HG03108 (cell line): Measurements from ENCODE around the gene BTN2A1.

ENCODE experiments used
- ATAC-seq: cut with Tn5 transposase; IDR thresholded peaks from one replicate; pipeline ENCODE4 v1.9.1; 2021; ENCODE audit warnings: moderate library complexity; ENCODE audit not compliant: unreplicated experiment

BTN2A1 gene

GRCh38 chr6:26465776-26466175 lies 8.0 kb downstream of the BTN2A1 start:
- ATAC-seq: no peak

GRCh38 chr6:26468829-26469228 lies 11.1 kb downstream of the BTN2A1 start:
- no peak for ATAC-seq

- ATAC-seq: no peak
Measured at GRCh38 chr6:26470643-26471042, 12.9 kb downstream of the BTN2A1 start.

- no peak for ATAC-seq
Measured at GRCh38 chr6:26471970-26472369, 14.2 kb downstream of the BTN2A1 start.

GRCh38 chr6:26472549-26473290 lies 15.0 kb downstream of the BTN2A1 start:
- no peak for ATAC-seq

GRCh38 chr6:26473429-26473757 lies 15.6 kb downstream of the BTN2A1 start:
- ATAC-seq: no peak

GRCh38 chr6:26473758-26474438 lies 16.1 kb downstream of the BTN2A1 start:
- peak; percentile 93 for ATAC-seq

GRCh38 chr6:26474439-26474881 lies 16.7 kb downstream of the BTN2A1 start:
- no peak for ATAC-seq

- ATAC-seq: no peak
Measured at GRCh38 chr6:26475823-26476729, 18.3 kb downstream of the BTN2A1 start.

GRCh38 chr6:26476896-26477295 lies 19.1 kb downstream of the BTN2A1 start:
- no peak for ATAC-seq

GRCh38 chr6:26477426-26477825 lies 19.7 kb downstream of the BTN2A1 start:
- ATAC-seq: no peak

GRCh38 chr6:26478100-26478984 lies 20.6 kb downstream of the BTN2A1 start:
- ATAC-seq: no peak

GRCh38 chr6:26478985-26479278 lies 21.2 kb downstream of the BTN2A1 start:
- no peak for ATAC-seq

GRCh38 chr6:26482338-26482737 lies 24.6 kb downstream of the BTN2A1 start:
- ATAC-seq: no peak

GRCh38 chr6:26483727-26484126 lies 26.0 kb downstream of the BTN2A1 start:
- ATAC-seq: no peak

GRCh38 chr6:26484161-26484560 lies 26.4 kb downstream of the BTN2A1 start:
- ATAC-seq: no peak

GRCh38 chr6:26485112-26485780 lies 27.5 kb downstream of the BTN2A1 start:
- no peak for ATAC-seq

GRCh38 chr6:26486358-26486757 lies 28.6 kb downstream of the BTN2A1 start:
- ATAC-seq: no peak

- ATAC-seq: no peak
Measured at GRCh38 chr6:26487466-26487865, 29.7 kb downstream of the BTN2A1 start.
